GM08714 (cell line): Measurements from ENCODE around the gene EBLN2.

ENCODE experiments used
- H3K4me3 ChIP-seq: fragments of 200-500 bp; sonication (Bioruptor generic); 2 replicates; pipeline ENCODE4 v1.5.1; 2014; ENCODE audit warnings: mild to moderate bottlenecking, low read length, inconsistent platforms
- ZNF274 ChIP-seq: IDR thresholded peaks from 2 replicates; pipeline ENCODE4 v1.6.1; 2012; ENCODE audit warnings: mild to moderate bottlenecking, low read depth, low read length

EBLN2 gene

DNA sequence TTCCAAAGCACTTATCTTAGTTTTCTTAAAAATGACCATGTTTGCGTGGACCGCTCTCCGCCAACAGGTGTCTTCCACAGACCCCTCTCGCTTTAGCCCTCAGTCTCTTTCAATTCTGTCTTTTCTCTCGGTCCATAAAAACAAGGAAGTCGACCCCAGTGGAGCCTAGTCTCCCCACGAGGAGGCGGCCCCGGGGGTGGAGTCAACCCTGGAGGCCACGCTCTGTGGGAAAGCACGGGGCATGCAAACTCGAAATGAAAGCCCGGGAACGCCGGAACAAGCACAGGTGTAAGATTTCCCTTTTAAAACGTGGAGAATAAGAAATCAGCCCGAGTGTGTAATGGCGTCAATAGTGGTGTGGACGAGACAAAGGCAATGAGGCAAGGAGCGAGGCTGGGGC lies 49.1 kb downstream of the EBLN2 start:
- H3K4me3 ChIP-seq, result no peak overlapping the region
- TF ChIP-seq ZNF274, result no peak
